Activated gamma-delta T cell treated with anti-CD3 and anti-CD28 coated beads, Interleukin-2, amount 50 U/mL, for 16 hours (primary cell): ENCODE measurements around the gene COL18A1.
"Not testable (repeated sequence)": the region's sequence is repeated elsewhere in the genome, so short reads cannot be mapped to it uniquely, and the experiment has no call there.

Experiments used
- DNase-seq: peaks from one replicate; pipeline ENCODE4 v3.0.0-alpha.2; 2020; ENCODE audit warnings: low read depth

COL18A1 gene

GRCh38 chr21:45427331-45428271 lies 22.6 kb downstream of the COL18A1 start:
- DNase-seq = no peak

GRCh38 chr21:45428534-45428933 lies 23.6 kb downstream of the COL18A1 start:
- no peak for DNase-seq

DNA sequence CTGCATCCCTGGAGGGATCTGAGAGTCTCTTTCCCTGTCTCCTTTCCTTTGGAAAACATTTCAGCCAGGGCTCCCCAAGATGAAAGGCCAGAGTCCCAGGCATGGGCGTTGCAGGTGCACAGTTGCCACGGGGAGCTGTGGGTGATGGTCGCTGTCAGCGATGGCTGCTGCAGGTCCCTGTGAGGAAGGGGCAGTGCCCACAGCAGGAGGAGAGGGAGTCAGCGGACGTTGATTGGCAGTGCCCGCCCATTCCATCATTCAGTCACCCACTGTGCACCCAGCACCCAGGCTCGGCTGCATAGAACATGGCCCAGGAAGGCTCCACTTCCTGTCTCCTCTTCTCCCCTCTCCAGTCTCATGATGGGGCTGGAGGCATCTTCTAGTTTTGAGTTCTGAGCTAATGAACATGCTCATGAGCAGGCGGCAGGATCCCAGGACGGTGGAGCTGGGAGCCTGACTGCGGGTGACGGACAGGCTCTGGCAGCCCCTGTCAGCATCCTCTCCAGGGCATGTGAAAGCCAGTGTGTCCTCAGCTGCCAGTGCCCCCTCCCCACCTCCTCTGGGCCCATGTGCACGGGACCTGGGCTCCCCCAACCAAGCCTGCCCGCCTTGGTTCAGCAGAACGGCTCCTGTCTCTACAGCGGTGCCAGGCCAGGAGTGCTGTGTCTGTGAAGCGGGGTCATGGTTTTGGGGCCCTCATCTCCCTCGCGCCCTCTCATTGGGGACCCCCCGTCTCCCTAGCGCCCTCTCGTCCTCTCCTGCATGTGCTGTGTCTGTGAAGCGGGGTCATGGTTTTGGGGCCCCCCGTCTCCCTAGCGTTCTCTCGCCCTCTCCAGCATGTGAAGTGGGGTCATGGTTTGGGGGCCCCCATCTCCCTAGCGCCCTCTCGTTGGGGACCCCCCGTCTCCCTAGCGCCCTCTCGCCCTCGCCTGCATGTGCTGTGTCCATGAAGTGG lies 24.5 kb downstream of the COL18A1 start:
- DNase-seq = no peak

DNA sequence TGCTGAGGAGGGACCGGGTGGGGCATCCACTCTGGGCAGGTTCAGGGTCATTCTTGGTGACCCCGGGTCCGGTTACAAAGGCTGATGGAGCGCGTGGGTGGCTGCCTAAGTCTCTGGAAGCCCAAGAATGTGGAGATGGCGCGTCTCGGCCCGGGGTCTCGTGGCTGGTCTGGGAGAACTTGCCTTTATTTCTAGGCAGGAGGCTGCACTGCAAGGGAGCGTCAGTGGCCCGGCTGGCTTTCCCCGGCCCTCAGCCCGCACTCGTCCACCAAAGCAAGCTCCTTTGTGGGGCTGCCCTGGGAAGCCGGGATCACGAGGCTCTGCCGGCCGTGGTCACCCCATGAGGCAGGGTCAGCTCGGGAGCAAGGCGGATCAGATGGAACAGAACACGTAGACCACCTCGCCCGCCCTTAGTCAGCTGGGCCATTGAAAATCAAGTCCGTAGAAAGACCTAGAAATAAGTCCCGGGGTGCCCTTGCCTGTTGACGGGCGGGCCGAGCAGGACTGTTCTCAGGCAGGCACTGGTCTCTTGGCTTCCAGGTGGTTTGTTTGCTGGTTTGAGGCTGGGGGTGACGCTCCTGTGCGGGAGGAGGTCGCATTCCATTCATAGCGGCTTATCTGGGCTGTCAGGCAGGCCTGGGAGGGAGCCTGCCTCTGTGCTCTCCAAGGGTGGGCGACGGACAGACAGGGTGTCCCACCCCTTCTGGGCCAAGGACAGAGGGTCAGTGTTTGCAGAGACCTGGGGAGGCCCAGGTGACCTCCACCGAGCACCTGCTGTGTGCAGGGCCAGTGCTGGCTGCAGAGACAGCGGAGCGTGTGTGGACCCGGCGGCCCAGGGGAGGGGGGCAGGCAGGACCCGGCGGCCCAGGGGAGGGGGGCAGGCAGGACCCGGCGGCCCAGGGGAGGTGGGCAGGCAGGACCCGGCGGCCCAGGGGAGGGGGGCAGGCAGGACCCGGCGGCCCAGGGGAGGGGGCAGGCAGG lies 25.8 kb downstream of the COL18A1 start:
- DNase-seq = no peak

DNA sequence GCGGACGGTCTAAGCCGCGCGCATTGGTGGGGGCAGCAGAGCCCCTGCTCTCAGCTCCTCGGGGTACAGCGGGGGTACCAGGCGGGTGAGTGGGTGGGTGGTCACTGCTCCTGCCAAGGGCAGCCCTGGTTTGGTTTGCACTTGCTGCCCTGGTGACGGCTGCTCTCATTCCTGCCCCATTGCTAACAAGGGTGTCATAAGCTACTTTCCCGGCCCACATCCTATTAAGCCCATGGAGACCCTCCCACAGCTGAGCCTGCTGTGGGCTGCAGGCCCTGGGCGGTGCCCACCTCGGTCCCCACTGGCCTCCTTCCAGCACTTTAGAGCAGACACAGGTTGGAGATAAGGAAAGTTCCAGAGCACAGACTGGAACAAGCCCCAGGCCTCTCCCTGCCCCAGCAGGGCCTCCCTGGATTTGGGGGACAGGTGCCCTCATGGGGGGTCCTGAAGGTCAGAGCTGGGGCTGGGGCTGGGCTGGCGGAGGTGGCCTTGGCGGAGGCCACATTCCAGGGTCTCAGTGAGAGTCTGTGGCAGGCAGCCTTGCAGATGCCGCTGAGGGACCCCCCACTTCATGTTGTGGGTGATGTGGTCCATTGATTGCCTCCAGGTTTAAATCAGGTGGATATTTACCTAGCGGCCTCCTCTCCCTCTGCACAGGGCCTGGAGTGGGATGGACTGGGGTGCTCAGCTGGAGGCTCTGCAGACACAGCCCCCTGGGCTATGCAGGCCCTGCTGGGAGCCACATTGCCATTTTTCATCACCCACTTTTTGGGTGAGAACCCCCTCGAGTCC lies 27.0 kb downstream of the COL18A1 start:
- no peak for DNase-seq

- DNase-seq = no peak
Observed at GRCh38 chr21:45432575-45433255, 27.8 kb downstream of the COL18A1 start.

GRCh38 chr21:45433301-45433700 lies 28.3 kb downstream of the COL18A1 start:
- DNase-seq = no peak

DNA sequence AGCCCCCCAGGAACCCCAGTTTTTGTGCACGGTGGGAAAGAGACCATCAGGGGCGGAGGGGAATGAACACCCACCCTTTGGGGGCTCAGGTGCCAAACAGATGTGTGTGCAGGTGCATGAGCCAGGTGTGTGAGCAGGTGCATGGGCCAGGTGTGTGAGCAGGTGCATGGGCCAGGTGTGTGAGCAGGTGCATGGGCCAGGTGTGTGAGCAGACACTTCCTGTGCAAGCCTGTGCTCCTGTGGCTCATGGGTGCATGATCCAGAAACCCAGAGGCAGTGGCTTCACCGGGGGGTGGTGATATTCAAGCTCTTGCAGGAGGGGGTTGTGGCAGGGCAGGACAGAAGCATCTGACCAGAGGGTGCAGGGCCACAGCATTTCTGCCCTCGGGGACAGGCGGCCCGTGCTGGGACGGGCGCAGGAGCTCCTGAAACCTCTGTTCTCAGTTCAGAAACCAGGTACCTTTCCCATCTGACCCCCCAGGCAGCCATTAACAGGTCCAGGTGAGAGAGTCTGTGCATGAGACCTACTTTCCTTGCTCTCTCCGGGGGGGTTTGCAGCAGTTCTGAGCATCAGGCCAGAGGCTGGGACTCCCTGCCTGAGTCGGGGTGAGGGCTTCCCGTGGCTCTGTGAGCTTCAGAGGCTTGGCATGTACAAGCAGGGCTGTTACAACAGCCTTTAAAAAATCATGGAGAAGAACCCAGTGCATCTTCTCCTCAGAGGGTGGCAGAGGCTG lies 29.1 kb downstream of the COL18A1 start:
- DNase-seq = no peak

DNA sequence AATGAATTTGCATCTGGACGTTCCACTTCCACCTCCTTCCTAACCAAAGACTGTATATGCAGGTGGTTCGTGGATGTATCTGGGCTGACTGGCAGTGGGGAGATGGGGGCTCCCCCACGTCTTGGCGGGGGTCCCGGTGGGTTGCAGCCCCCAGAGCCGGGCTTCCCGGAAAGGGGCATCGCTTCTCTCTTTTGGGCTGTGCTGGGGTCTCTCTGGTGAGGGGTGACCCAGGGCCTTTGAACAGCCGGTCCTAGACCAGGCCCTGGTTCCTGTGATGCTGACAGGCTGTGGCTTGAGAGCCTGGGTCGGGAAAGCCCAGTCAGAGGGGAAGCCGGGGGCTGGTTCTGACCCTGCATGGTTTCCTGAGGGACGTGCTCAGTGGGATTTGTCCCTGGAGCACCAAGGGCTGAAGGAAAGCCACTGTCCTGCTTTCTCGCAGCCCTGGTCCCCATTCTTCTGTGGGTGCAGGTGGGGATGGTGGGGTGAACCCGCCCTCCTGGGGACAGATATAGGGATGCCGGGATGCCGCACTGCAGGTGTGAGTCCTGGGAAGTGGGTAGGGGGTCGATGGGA lies 29.8 kb downstream of the COL18A1 start:
- no peak for DNase-seq

DNA sequence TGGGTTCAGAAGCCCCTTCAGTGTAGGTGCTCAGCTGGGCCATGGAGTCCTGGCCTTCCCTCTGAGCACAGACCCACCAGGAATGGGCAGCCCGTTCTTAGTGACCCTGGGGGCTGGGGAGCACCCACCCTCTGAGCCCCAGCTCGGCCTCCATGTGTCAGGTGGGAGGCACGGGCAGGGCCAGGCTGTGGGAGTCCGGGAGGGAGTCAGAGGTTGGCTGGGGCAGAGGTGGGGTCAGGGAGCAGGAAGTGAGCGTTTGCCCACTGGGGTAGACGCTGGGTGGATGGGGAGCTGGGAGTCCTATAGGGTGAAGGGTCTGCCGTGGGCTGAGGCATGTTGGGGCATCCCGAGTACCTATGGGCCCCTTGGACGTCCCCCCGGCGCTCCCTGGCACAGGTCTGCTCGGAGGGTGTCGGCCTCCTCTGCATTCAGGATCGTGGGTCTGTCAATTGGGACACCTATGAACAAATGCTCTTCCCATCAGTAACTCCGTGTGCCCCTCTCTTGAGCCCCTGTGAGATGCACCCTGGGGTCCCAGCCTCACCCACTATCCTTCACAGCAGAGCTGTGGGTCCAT lies 30.5 kb downstream of the COL18A1 start:
- DNase-seq = no peak

- no peak for DNase-seq
Observed at GRCh38 chr21:45436351-45437065, 31.5 kb downstream of the COL18A1 start.

GRCh38 chr21:45437844-45438243 lies 32.9 kb downstream of the COL18A1 start:
- DNase-seq = not testable (repeated sequence)

- no peak for DNase-seq
Observed at GRCh38 chr21:45438391-45439145, 33.6 kb downstream of the COL18A1 start.

- peak; percentile 80 for DNase-seq
Observed at GRCh38 chr21:45439161-45439872, 34.4 kb downstream of the COL18A1 start.

- DNase-seq = no peak
Observed at GRCh38 chr21:45439901-45440461, 35.0 kb downstream of the COL18A1 start.

GRCh38 chr21:45440736-45441350 lies 35.9 kb downstream of the COL18A1 start:
- no peak for DNase-seq
